AML-193 (cell line): ENCODE measurements around the gene ARPC3.
"Not testable (repeated sequence)": the region's sequence is repeated elsewhere in the genome, so short reads cannot be mapped to it uniquely, and the experiment has no call there.

Experiments used
- DNase-seq, 2 experiments: peaks; one replicate each; lab custom pipeline; 2025; lab: John Stamatoyannopoulos, UW

The ARPC3 gene

GRCh38 chr12:110449799-110450497 lies at the start of gene ARPC3:
ARPC3 (minus strand) TSS chr12:110450337; CDS start chr12:110450260, 77 bp downstream.
- peak; percentile 90 to 91 for DNase-seq

- peak; percentile 81 to 82 for DNase-seq
These were observed 49.0 kb upstream of the ARPC3 start for GRCh38 chr12:110498984-110499706.

DNA sequence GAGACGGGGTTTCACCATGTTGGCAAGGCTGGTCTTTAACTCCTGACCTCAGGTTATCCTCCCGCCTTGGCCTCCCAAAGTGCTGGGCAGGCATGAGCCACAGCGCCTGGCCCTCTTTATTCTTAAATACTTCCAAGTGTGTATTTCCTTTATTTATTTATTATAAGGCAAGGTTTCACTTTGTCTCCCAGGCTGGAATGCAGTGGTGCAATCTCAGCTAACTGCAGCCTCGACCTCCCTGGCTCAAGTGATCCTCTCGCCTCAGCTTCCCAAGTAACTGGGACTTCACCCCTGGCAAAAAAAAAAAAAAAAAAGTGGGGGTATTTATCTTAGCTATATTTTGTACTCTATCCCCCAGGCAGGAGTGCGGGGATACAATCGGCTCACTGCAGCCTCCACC lies 25.3 kb upstream of the ARPC3 start:
- no peak for DNase-seq

GRCh38 chr12:110468214-110469048 lies 18.3 kb upstream of the ARPC3 start, which contains the start of the genes FAM216A and GPN3:
FAM216A (plus strand) TSS chr12:110468845; CDS start chr12:110468876, 31 bp downstream.
GPN3 (minus strand) TSS chr12:110468257; CDS start chr12:110468203, 54 bp downstream.
- DNase-seq = peak; percentile 96

GRCh38 chr12:110467847-110468213 lies 17.7 kb upstream of the ARPC3 start:
- DNase-seq = no peak

GRCh38 chr12:110466791-110467190 lies 16.7 kb upstream of the ARPC3 start:
- peak; percentile 19 to 21 for DNase-seq

- not testable (repeated sequence) for DNase-seq
These were observed 15.6 kb upstream of the ARPC3 start for GRCh38 chr12:110465765-110466164.

GRCh38 chr12:110465024-110465423 lies 14.9 kb upstream of the ARPC3 start:
- no peak for DNase-seq

DNA sequence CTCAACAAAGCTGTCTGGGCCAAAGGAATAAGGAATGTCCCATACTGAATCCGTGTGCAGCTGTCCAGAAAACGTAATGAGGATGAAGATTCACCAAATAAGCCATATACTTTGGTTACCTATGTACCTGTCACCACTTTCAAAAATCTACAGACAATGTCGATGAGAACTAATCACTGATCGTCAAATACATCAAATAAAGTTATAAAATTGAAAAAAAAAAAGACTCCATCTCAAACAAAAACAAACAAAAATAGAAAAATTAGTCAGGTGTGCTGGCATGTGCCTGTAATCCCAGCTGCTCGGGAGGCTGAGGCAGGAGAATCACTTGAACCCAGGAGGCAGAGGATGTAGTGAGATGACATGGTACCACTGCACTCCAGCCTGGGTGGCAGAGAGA lies 11.1 kb upstream of the ARPC3 start:
- DNase-seq = not testable (repeated sequence)

- no peak for DNase-seq
These were observed 8.6 kb upstream of the ARPC3 start for GRCh38 chr12:110458756-110459155.

DNA sequence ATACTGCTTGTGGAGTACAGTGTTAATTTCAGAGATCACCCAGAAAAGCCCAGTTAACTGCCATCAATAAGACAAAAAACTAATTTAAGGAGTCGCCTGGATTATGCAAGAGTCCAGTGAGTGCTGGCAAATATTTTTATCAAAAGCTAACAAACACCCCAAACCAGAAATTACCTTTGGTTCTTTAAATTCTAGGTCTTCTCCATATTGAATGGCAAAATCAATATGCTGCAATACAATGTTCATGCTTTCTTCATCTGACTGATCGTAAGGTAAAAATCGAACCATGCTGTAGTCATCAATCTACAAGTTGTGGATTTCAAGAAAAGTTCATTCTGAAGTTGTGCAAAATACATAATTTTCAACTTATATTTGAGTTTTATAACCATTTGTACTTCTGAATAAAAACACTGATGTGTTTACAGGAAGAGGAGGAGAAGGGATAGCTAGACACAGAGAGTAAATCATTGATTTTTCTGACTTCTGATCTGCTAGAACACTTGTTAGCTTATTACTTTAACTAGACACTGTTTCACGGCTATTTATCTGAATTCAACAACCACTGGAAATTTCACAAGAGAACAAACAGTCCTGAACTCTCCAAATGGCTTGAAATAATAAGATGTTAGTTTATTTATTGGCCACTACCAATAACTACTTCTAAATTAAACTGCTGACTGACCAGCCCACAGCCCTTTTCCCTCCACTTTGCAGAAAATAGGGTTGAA lies 3.6 kb upstream of the ARPC3 start:
- no peak for DNase-seq

DNA sequence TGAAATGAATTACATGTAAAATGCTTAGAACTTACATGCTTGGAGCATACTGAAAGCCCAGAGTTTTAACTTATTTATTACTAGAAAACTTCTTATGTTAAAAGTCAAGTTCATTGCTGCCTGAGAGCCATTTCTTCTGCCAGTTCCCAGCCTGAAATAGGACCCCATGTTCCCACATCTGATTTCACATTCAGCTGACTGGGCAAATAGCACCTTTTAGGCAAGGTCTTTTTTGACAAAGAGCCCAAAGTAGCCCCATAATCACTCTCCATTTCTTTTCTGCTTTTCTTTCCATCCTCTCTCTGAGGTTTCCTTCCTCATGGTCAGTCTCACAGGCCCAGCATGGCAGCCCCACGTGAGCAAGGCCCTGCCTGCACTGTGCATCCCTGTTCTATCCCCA lies 1.1 kb upstream of the ARPC3 start:
- no peak for DNase-seq

- no peak for DNase-seq
These were observed 5.7 kb downstream of the ARPC3 start for GRCh38 chr12:110444455-110444854.

GRCh38 chr12:110436231-110436630 lies 13.9 kb downstream of the ARPC3 start:
- DNase-seq = no peak

DNA sequence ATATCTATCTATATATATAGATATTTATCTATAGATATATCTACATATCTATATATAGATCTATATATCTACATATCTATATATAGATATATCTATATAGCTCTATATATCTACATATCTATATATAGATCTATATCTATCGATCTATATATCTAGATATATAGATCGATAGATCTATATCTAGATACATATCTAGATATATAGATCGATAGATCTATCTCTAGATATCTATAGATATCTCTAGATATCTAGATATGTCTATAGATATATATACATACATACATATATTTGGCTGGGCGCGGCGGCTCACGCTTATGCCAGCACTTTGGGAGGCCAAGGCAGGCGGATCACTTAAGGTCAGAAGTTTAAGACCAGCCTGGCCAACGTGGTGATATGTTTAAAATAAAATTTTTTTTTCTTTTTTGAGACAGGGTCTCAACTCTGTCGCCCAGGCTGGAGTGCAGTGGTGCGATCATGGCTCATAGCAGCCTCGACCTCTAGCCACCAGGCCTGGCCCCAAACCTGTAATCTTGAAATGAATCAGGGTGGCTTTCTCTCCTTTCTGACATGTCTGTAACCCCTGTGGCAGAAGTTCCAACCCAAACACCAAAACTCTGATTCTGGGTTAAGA lies 18.1 kb downstream of the ARPC3 start:
- DNase-seq = no peak

DNA sequence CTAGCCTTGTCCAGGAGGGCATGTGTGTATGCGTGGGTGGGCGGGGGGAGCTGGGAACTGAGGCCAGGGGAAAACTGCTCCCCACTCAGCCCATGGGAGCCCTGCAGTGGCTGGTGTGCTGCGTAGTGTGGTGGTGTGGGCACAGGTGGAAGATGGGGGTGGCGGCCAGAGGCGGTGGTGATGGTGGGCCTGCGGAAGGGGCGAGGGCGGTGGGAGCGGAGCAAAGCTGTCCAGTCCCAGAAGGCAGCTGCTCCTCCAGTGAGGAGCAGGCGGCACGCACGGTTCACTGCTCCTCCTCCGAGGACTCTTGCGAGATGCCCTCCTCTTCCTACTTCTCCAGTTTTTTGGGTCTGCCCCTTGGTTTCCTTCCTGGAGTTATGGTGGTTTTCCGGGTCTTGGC lies 20.5 kb downstream of the ARPC3 start:
- DNase-seq = not testable (repeated sequence)

- no peak for DNase-seq
These were observed 23.7 kb downstream of the ARPC3 start for GRCh38 chr12:110426406-110426805.

DNA sequence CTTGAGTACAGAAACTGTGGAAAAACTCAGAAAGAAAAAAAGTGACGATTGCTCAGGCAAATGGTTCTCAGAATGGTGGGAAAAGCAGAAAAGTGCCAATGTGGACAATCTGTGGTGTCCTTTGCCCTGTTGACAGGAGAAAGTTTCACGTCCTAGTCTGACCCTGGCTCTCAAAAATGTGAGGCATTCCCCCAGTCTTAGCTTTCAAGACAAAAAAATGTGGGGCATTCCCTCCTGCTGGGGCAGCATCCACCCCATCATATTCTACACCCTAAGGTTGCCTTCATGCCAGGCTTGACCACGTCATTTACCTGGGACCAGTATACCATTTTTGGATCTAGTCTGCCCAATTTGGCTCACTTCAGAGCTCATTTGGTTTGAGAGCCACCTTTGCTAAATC lies 25.9 kb downstream of the ARPC3 start:
- DNase-seq = no peak

- no peak for DNase-seq
These were observed 28.4 kb downstream of the ARPC3 start for GRCh38 chr12:110421701-110422100.

DNA sequence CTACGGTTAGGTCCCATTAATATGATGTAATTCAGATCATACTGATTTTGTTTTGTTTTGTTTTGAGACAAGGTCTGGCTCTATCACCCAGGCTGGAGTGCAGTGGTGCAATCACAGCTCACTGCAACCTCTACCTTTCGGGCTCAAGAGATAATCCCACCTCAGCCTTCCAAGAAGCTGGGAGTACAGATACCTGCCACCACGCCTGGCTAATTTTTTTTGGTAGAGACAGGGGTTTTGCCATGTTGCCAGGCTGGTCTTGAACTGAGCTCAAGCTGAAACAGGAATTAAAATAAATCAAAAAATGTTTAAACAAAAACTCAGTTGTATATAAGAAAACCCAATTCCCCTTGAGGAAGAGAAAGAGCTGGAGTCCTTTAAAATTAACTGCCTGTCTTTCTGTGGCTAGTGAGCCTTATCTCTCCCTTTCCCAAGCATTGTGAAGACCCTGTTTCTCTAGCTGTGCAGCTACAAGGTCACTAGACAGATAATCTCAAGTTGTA lies 28.9 kb downstream of the ARPC3 start:
- DNase-seq = no peak

- DNase-seq = not testable (repeated sequence)
These were observed 29.5 kb downstream of the ARPC3 start for GRCh38 chr12:110420644-110421043.
